ENCODE data around the gene GDF11.
A peak's percentile ranks its signal among the peaks of the same experiment; 100 is the strongest.
"Not testable (repeated sequence)": the region's sequence is repeated elsewhere in the genome, so short reads cannot be mapped to it uniquely, and the experiment has no call there.

The GDF11 gene

DNA sequence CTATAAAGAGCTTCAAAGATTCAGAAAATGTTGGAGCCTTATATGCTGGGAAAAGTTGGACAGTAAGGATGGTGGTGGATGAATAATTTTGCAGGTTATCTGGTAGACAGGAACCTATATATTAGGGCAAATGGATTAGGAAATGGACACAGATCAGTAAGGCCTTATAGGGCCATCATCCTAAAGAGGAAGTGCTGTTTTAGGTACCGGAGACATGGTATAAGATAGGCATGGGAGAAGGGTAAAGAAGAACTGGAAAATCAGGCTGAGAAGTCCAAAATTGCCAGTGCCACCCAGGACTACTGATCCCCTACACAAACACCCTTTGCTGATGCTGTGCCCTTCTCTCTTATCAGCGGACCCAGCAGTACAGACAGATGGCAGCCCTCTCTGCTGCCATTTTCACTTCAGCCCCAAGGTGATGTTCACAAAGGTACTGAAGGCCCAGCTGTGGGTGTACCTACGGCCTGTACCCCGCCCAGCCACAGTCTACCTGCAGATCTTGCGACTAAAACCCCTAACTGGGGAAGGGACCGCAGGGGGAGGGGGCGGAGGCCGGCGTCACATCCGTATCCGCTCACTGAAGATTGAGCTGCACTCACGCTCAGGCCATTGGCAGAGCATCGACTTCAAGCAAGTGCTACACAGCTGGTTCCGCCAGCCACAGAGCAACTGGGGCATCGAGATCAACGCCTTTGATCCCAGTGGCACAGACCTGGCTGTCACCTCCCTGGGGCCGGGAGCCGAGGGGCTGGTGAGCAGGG is 5.5 kb downstream of the GDF11 start:
- DNase-seq (ENCODE audit: low read depth): no peak
- no peak for TF ChIP-seq CTCF (IDR thresholded peaks at IDR 0.05; ENCODE audit: control insufficient read depth, extremely low read depth, insufficient read depth)
- H3K4me3 ChIP-seq (ENCODE audit: low read depth, low read length): no peak overlapping the region

DNA sequence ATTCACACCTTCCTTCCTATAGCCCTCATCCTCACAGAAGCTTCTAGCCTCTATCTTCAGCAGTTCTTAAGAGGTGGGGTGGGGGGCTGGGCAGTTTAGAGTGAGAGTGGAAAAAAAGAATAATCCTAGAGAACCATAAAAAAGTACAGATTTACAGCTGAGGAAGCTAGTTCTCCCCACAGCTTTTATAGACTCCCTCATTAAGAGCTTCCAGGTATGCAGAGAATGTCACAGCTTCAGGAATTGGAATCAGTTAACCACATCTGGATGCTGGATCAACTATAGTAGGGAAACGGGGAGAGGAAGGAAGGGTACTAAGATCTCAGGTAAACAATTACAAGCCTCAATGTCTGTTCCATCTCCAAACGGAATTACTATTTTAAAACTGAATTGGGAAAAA is 12.3 kb downstream of the GDF11 start:
- DNase-seq (ENCODE audit: low read depth): no peak
- no peak for TF ChIP-seq CTCF (IDR thresholded peaks at IDR 0.05; ENCODE audit: control insufficient read depth, extremely low read depth, insufficient read depth)
- H3K4me3 ChIP-seq (ENCODE audit: low read depth, low read length): no peak overlapping the region

DNA sequence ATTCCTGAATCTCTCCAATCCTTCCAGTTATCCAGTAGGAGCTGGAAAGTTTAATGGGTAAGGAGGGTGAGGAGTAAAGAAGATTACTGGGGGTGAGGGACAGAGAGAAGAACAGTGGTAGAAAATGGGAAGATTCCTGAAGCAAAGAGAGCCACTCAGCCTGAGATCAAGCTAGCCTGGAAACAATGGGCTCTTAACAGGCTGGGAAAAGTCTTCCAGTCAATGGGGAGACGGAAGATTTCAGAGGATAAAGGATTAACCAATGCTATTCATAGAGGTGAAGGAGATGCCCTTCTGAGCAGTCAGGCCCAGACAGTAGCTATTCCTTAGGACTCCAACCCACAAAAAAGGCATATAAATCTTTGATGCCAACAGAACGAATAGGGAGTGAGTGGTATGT is 14.8 kb downstream of the GDF11 start:
- DNase-seq (ENCODE audit: low read depth): no peak
- TF ChIP-seq CTCF (IDR thresholded peaks at IDR 0.05; ENCODE audit: control insufficient read depth, extremely low read depth, insufficient read depth): no peak
- H3K4me3 ChIP-seq (ENCODE audit: low read depth, low read length): no peak overlapping the region

- DNase-seq (ENCODE audit: low read depth); H3K4me3 ChIP-seq (ENCODE audit: low read depth, low read length): not testable (repeated sequence)
Measured at GRCh38 chr12:55758575-55758974, 15.7 kb downstream of the GDF11 start.

DNA sequence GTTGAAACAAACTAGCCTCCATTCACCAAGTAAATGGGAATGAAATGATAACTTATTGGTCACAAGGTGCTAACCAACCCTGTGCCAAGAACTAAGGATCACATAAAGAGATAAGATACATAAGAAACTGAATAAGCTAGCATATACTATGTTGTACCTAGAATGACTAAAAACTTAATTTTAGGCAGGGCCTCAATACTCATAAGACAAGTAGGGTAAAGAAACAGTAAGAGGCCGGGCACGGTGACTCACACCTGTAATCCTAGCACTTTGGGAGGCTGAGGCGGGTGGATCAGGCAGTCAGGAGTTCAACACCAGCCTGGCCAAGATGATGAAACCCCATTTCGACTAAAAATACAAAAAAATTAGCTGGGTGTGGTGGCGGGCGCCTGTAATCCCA is 17.7 kb downstream of the GDF11 start:
- no peak for DNase-seq (ENCODE audit: low read depth)
- no peak for TF ChIP-seq CTCF (IDR thresholded peaks at IDR 0.05; ENCODE audit: control insufficient read depth, extremely low read depth, insufficient read depth)
- no peak overlapping the region for H3K4me3 ChIP-seq (ENCODE audit: low read depth, low read length)

DNA sequence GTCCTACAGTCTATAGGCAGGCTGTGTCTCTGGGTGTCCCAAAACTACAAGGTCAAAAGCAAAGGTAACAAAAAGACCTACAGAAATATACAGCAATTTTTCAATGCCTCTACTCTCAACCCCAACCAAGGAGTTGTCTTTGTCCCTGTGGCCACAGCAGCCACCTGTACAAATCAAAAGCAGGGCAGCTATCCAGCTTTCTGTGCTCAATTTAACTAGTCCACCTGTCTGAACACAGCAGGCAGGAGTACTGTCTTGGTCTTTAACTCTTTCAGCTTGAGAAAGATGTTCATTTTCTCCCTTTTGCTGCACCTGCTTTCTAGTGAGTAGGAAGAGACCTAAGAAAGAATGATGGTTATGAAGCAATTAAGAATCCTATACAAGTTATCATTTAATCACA is 19.7 kb downstream of the GDF11 start:
- no peak for TF ChIP-seq CTCF (IDR thresholded peaks at IDR 0.05; ENCODE audit: control insufficient read depth, extremely low read depth, insufficient read depth)
- DNase-seq (ENCODE audit: low read depth): peak; percentile 53
- H3K4me3 ChIP-seq (ENCODE audit: low read depth, low read length): no peak overlapping the region

DNA sequence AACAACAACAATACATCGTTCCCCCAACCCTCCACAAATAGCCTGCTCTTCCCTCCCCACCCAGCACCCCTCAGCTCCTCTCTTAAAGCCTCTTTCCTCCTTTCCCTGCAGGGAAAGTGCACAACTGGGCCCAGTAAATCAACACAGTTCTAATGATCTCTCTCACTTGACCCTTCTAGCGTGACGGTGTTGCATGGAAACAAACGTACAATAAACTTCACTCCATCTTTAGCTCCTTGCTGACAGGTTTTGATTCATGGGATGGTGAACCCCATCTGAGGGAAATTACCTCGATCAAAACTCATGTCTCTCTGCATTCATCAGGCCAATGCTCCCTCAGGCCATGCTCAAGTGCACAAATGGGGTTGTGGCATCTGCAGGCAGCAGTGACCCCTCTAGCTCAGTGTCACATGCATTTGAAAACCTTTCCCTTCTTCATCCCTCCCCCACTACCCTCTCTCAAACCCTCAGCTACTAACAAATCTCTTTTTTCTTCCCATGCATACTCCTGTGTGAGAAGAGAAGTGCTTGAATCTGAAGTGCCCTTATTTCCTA is 22.9 kb downstream of the GDF11 start:
- H3K4me3 ChIP-seq (ENCODE audit: low read depth, low read length): no peak overlapping the region
- DNase-seq (ENCODE audit: low read depth): no peak
- TF ChIP-seq CTCF (IDR thresholded peaks at IDR 0.05; ENCODE audit: control insufficient read depth, extremely low read depth, insufficient read depth): no peak

Data from LNCaP clone FGC (cell line).